Measurements from ENCODE around the gene ZEB2.

GRCh38 chr2:144503242-144503641 lies 16.7 kb downstream of the ZEB2 start:
- TF ChIP-seq CTCF (conservative IDR thresholded peaks at IDR 0.05; ENCODE audit: low read length) (no peak), EZH2phosphoT487 (IDR thresholded peaks at IDR 0.05; ENCODE audit: borderline replicate concordance, low read depth, low read length) (no peak)

Data from OCI-LY7 (cell line).